Fibroblast of lung (primary cell): ENCODE results near the gene FREM1.

Source experiments
- EZH2 ChIP-seq: IDR thresholded peaks from 2 replicates; pipeline ENCODE4 v1.5.1; 2012; ENCODE audit warnings: low read length, control low read depth, mild to moderate bottlenecking; ENCODE audit errors: missing control alignments
- TF ChIP-seq, protein P1 (sequence below), 2 donors: IDR thresholded peaks in 1 of 2; conservative IDR thresholded peaks in 1 of 2; 1 replicate in 1 of 2; 2 replicates in 1 of 2; pipeline ENCODE4 v1.5.1; 2011 to 2012; ENCODE audit warnings: low read length in 2 of 2, control low read depth in 1 of 2, inconsistent platforms in 1 of 2, low read depth in 1 of 2, mild to moderate bottlenecking in 1 of 2

DNA sequence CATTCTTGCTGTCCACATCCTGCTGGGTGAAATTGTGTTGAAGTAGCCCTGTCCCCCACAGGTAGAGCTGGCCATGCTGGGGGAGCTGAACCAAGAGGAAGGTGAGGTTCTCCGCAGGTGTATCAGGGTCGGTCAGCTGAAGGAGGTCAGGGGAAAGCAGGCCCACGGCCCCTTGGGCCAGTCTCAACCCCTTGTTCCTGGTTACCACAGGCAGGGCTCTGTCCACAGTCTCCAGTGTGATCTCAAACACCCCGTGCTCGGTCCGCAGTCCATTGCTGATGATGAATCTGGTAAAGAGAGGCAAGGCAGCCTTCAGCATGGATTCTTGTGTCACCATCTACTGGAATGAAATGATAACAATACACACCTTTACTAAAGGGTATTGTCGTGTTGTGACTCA, 134.3 kb downstream of the FREM1 start:
- TF ChIP-seq, protein P1, sequence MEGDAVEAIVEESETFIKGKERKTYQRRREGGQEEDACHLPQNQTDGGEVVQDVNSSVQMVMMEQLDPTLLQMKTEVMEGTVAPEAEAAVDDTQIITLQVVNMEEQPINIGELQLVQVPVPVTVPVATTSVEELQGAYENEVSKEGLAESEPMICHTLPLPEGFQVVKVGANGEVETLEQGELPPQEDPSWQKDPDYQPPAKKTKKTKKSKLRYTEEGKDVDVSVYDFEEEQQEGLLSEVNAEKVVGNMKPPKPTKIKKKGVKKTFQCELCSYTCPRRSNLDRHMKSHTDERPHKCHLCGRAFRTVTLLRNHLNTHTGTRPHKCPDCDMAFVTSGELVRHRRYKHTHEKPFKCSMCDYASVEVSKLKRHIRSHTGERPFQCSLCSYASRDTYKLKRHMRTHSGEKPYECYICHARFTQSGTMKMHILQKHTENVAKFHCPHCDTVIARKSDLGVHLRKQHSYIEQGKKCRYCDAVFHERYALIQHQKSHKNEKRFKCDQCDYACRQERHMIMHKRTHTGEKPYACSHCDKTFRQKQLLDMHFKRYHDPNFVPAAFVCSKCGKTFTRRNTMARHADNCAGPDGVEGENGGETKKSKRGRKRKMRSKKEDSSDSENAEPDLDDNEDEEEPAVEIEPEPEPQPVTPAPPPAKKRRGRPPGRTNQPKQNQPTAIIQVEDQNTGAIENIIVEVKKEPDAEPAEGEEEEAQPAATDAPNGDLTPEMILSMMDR (conservative IDR thresholded peaks at IDR 0.05 in 1 of 2, IDR thresholded peaks at IDR 0.05 in 1 of 2; ENCODE audit: low read depth in 1 of 2, low read length in 2 of 2) = no peak
- TF ChIP-seq EZH2 = no peak
